SH-SY5Y (cell line): ENCODE measurements around the gene BPI.

Experiments used
- GATA2 ChIP-seq: IDR thresholded peaks from 2 replicates; pipeline ENCODE4 v1.6.1; 2011; ENCODE audit warnings: mild to moderate bottlenecking, low read depth, low read length
- GATA3 ChIP-seq: IDR thresholded peaks from 2 replicates; pipeline ENCODE4 v1.6.1; 2011; ENCODE audit warnings: low read depth, mild to moderate bottlenecking, low read length, moderate library complexity

The BPI gene

DNA sequence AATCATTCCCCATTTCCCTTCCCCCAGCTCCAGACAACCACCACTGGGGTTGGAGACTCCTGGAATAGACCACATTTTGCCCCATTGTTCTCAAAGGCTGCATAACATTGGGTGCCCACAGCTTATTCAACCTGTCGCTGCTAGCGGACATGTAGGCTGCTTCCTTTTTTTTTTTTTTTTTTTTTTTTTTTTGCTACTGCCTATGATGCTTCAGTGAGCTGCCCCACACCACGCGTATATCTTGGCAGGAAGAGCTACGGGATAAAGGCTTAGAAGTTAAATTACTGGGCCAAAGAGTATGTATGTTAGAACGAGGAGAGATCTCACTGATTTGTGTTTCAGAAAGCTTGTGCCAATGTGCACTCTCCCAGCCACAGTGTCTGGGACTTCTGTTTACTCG lies 49.4 kb downstream of the BPI start:
- TF ChIP-seq GATA3 (no peak), GATA2 (no peak)

DNA sequence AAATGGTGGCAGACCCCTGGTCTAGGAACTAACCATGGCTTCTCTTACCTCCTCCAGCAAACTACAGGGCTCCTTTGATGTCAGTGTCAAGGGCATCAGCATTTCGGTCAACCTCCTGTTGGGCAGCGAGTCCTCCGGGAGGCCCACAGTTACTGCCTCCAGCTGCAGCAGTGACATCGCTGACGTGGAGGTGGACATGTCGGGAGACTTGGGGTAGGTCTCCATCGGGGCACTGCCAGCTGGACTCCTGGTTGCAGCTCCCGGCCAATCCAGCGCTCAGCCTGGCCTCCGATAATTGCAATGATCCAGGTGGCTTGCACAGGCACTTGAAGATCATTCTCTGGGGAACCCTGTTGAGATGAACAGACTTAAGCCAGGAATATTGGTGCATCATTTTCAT lies 50.3 kb downstream of the BPI start:
- TF ChIP-seq GATA3 (no peak), GATA2 (no peak)

GRCh38 chr20:38355161-38356012 lies 51.4 kb downstream of the BPI start:
- TF ChIP-seq GATA2 = no peak
- TF ChIP-seq GATA3 = no peak

GRCh38 chr20:38357653-38358207 lies 53.8 kb downstream of the BPI start:
- TF ChIP-seq GATA3 = no peak

DNA sequence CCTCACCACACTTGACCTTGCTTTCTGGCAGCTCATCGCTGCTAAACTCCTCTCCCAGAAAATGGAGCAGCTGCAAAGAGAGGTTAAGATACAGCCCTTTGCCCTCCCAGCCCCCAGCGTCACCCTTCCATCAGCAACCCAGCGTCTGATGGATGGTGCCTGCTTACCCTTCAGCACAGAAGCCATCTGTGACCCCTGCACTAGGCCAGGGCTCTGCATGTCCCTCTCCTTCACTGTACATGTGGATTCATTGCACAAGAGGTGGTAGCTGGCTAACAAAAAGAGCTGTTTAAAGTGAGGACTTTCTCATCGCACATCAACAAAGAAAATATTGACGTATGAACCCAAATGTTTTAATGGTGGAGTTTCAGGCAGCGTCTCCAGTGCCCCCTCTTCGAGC lies 54.6 kb downstream of the BPI start:
- TF ChIP-seq GATA3 (no peak), GATA2 (no peak)

- no peak for TF ChIP-seq GATA3
- no peak for TF ChIP-seq GATA2
Measured at GRCh38 chr20:38363004-38363747, 59.2 kb downstream of the BPI start.

DNA sequence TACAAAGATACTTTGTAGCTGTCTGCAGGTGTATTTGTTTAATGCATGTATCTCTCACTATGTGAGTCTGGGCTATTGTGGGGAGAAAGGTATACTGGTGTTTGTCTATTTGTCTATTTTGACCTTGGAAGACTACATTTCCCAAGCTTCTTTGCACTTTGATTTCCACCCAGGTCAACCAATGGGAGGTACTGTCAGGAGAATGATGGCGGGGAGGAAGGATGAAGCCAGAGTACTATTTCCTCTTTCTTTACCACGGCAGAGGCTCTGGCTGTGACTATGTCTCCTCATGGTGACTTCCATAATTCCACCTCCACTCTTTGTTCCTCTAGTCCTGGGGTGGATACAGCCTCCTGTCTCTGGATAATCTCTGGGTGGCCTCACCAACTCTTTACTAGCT lies 65.4 kb downstream of the BPI start:
- TF ChIP-seq GATA3 (no peak), GATA2 (no peak)

- TF ChIP-seq GATA3 (no peak), GATA2 (no peak)
Measured at GRCh38 chr20:38372806-38373205, 68.8 kb downstream of the BPI start.

- TF ChIP-seq GATA2 (no peak), GATA3 (no peak)
Measured at GRCh38 chr20:38373231-38373867, 69.4 kb downstream of the BPI start.

GRCh38 chr20:38373898-38374297 lies 69.9 kb downstream of the BPI start:
- TF ChIP-seq GATA3 (no peak), GATA2 (no peak)

DNA sequence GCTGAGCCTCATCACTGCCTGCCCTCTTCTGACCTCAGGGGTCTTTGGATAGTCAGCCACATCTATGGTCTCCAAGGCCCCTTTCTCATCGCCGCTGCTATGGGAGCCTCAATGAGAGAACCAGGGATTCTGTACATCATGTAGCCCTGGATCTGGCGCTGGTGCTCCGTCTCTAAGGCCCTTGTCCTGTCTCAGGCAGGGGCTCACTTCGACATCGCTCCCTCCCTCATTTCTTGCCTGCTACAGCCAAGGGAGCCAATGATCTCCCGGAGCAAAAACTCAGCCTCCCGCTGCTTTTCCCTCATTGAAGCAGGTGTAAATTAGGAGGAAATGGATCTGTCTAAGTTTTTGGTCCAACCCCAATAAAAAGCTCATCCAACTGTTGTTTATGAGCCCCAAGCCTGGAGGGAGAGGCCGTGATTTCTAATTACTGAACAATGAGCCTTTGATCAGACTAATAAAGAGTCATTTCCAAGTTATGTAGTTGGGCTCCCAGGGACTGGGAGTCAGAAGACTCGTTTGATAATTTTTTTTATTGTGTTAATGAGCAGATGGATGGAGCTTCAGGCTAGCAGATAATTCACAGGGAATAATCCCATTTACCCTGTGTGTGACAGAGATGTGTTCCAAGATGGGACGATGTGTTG lies 73.2 kb downstream of the BPI start:
- TF ChIP-seq GATA3 = no peak
- no peak for TF ChIP-seq GATA2

DNA sequence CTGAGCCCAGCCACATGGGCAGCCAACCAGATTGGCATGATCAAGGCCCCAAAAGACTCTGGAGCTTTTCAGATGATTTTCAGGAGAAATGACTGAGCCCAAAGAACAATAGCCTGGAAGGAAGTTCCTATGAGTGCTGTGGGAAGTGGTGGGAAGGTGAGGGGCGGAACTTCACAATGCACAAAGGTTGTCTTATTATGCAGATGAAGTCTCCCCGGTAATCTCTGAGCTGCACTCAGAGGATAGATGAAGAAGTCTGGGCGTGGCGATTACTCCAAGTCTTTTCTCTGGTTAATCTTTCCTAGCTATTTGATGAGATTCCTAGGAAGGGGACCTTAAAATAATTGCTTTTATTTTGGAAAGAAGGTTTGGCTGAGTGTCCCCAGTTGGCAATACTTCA lies 79.2 kb downstream of the BPI start:
- TF ChIP-seq GATA3 (no peak), GATA2 (no peak)

DNA sequence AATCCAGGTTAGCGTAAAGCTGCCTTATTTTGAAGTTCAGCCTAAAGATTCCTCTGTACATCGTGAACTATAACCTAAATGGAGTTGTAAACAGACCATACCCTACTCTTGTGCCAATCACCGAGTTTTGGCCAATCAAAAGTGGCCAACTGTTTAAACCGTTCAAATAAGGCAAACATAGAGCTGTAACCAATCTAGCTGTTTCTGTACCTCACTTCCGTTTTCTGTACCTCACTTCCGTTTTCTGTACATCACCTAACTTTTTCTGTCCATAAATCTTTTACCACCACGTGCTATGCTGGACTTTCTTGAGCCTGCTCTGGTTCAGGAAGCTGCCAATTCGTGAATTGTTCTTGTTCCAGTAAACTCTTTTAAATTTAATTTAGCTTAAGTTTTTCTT lies 82.0 kb downstream of the BPI start:
- TF ChIP-seq GATA3 (no peak), GATA2 (no peak)

GRCh38 chr20:38386851-38387250 lies 82.9 kb downstream of the BPI start:
- TF ChIP-seq GATA3 (no peak), GATA2 (no peak)
